Amygdala (tissue), 56 donors: ENCODE measurements around the gene SLC5A6.
"Not testable (repeated sequence)": the region's sequence is repeated elsewhere in the genome, so short reads cannot be mapped to it uniquely, and the experiment has no call there.

Source experiments
- DNase-seq, 56 donors: peaks; one replicate each; lab custom pipeline; 2025; lab: John Stamatoyannopoulos, UW

Gene SLC5A6

DNA sequence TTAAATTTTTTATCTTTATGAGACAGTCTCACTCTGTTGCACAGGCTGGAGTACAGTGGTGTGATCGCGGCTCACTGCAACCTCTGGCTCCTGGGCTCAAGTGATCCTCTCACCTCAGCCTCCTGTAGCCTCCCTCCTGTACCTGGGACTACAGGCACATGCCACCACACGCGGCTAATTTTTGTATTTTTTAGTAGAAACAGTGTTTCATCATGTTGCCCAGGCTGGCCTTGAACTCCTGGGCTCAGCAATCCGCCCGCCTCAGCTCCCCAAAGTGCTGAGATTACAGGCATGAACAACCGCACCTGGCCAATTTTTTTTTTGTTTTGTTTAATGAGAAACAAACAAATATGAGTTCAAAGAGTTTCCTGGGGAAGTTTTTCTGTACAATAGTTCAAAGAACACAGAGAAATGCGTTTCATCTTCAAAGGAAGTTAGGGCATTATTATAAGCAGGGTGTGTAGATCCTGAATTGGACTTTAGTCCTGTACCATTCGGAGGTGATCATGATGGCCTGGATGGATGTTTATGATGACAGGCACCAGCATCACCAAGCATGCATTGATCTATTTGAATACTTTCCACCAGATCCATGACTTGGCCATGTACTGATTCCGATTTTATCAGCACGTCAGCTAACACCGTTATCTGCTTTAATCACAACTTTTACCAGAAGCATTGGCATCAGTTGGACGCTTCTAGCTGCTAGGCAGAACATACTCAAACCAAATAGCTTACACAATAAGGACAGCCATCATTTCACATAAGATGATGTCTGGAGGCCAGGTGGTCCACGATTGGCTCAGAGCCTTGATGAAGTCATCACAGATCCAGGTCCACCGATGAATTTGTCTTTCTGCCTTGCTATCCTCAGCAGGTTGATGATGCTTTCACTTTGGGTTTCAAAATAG is 34.4 kb downstream of the SLC5A6 start:
- DNase-seq: no peak

DNA sequence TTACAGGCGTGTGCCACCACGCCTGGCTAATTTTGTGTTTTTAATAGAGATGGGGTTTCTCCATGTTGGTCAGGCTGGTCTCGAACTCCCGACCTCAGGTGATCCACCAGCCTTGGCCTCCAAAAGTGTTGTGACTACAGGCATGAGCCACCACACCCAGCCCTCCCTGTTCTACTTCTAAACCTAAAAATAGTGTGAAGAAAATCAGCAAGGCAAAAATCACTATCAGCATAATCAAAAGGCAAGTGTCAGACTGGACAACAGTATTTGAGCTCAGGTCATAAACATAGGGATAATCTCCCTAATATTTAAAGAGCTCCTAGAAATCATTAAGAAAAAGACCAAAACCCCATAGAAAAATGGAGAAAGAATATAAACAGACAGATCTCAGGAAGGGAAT is 36.3 kb downstream of the SLC5A6 start:
- not testable (repeated sequence) for DNase-seq

DNA sequence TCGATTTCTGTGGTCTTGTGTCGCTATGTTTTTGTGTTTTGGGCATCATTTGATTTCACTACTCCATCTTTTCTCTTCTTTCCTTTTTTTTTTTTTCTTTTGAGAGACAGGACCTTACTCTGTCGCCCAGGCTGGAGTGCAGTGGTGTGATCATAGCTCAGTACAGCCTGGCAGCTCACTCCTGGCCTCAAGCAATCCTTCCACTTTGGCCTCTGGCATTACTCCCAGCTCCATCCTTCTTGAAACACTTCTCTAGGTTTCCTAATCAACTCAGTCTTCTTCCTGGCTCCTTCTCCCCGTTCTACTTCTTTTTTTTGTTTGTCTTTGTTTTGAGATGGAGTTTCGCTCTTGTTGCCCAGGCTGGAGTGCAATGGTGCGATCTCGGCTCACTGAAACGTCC is 36.7 kb downstream of the SLC5A6 start:
- no peak for DNase-seq

DNA sequence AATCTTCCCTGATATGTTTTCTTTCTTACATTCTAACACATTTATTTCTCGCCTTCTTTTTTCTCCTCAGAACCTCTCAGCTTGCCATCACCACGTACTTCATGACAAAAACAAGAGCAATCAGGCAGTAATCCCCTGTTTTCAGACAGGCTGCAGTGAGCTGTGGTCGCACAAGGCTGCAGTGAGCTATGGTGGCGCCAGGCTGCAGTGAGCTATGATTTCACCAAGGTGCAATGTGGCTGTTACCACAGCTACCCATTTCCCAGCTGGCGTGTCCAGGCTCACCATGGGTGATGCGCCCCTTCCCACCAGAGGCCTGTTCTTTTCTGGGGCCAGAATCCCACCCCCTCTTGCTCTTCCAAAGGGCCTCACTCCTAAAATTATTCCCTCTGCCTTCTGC is 37.4 kb downstream of the SLC5A6 start:
- DNase-seq: no peak

DNA sequence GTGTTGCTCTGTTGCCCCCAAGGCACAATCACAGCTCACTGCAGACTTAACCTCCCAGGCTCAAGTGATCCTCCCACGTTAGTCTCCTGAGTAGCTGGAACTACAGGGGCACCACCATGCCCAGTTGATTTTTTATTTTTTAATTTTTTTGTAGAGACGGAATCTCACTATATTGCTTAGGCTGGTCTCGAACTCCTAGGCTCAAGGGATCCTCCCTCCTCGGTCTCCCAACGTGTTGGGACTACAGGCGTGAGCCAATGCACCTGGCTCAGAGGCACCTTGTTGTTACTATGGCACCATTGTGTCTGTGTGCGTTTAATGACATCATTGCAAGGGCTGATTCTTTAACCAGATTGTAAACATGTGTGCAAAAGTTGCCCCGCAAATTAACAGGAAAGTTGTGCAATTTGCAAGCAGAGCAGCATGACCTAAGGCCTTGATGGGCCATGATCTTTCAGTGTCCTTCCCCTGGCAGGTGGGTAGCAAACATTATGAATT is 40.7 kb downstream of the SLC5A6 start:
- no peak for DNase-seq

DNA sequence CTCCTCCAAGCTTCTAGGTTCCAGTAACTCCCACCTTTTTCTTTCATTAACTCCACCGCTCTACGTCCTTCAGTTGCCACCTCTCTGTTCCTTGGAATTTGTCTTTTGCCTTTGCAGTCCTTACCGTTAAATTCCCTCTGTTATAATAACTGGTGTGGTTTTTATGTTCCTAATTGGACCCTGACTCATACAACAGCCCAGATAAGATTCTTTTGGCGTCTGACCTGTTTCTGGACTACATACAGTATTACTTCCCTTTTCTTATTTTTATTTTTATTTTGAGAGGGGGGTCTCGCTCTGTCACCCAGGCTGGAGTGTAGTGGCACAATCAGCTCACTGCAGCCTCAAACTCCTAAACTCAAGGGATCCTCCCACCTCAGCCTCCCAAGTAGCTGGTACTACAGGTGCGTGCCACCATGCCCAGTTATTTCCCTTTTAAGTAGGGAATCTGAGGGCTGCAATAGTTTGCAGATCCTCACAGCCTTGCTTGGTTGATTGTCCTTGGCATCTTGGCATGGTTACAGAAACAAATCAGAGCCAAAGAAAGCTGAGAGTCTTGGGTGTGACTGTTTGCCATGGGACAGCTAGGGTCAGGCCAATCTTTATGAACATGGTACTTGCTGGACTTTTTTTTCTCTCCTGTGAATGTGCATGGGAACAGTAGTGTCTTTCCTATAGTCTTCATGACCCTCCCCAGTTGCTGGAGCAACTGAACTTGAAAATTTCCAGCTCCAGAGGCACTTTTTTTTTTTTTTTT is 41.3 kb downstream of the SLC5A6 start:
- no peak for DNase-seq

DNA sequence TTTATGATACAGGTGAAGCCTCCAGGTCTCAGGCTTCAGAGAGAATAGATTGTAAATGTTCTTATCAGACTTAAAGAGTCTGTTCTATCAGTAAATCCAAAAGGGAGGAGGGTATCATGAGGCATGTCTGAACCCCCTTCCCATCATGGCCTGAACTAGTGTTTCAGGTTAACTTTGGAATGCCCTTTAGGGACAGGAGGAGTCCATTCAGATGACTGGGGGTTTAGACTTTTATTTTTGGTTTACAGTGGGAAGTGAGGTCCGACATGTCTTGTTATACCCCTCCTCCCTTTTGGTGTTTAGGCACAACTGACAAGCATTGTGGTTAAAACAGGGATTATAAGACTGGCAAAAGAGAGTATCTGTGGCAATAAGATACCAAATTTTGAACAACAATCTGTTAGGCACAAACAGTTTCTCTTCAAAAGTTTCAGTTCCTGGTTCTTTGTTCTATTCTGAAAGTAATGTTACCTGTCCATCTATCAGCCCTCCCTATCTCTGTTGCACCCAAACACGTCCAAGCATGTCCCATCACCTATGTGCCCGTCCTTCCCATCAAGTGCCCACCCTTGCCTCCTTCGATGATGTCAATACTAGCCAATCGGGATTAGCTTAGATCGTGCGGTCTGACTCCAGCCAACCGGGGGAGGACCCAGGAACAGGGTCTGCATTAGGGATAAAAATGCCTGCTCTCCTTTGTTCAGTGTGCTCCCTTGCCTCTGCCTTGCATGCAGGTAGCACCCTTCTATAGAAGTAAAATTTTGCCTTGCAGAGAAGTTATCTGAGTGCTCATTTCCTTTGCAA is 46.9 kb downstream of the SLC5A6 start:
- no peak for DNase-seq

DNA sequence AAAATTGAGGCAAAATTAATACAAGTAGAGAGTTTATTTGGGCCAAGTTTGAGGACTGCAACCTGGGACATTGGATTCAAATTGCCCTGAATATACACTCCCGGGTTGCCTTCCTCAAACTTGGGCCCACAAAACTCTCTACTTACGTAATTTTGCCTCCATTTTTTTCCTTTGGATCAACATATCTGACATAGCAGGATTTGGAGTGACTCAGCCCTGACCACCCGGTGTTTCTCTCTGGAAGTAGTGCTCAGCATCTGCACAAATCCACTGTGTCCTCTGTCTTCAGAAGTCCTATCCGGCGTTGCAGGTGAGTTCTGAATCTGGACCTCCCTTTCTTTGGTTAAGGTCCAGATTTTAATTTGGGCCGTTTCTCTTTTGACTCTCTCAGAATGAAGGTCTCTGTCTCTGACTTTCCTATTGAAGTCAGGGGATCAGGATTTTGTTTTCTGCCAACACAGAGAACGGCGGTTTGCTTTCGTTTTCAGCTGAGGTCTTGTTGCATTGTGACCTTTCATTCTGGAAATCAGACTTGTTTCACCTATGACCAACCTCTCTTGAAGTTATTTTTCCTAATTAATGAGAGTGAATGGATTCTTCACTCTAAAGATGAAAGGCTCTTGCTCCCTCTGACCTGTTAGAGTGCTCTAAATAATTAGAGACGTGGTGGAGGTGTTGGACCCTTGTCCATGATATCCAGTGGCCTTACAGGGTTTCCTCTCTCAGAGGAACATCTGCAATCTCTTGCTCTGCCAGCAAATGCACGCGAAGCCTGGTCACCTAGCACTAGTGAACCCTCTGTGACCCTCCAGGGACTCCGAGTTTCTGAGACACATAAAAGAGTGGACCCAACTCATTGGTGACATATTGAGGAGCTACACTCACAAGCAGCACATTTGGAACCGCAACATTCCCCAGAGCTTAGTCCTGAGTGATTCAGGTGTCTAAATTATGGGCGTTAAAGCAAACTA is 49.6 kb downstream of the SLC5A6 start:
- DNase-seq: no peak

DNA sequence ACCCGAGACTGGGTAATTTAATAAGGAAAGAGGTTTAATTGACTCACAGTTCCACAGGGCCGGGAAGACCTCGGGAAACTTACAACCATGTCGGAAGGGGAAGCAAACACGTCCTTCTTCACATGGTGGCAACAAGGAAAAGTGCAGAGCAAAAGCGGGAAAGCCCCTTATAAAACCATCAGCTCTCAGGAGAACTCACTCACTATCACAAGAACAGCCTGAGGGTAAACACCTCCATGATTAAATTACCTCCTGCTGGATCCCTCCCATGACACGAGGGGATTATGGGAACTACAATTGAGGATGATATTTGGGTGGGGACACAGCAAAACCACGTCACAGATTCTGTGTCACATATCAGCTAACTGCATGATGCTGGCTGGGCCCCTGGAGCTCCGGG is 51.9 kb downstream of the SLC5A6 start:
- no peak for DNase-seq

DNA sequence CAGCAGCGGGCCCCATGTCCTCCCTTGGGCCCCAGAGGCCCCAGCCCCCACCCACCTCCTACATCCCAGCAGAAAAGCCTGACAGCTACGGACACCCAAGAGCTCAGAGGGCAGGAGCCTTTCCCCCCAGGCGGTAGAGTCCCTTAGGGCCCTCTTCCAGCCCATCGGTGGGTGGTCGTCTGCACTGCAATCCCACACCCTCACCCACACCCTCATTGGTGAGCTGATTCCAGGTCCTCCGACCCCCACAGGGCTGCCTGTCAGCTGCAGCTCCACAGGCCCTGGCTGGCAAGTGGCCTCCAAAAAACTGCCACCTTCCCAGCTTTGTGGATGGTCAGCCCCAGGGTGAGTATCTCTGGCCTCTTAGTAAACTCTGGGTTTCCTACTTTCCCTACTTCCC is 52.8 kb downstream of the SLC5A6 start:
- DNase-seq: no peak

DNA sequence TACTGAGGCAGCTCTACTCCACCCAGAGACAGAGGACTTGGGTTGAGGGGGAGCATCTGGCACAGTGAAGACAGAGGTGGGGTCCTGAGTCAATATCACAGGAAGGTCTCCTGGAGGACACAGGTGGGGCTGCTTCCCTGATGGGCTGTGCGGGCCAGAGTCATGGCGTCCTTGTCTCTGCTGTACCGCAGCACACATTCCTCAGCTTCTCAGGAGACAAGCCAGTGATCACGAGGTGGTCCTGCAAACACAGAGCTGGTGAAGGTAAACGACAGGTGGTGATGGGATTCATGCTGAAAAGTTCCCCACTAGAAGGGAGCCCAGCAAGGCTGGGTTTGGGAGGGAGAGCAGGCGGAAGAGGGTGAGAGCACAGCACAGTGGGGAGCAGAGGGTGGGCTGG is 53.6 kb downstream of the SLC5A6 start:
- no peak for DNase-seq

DNA sequence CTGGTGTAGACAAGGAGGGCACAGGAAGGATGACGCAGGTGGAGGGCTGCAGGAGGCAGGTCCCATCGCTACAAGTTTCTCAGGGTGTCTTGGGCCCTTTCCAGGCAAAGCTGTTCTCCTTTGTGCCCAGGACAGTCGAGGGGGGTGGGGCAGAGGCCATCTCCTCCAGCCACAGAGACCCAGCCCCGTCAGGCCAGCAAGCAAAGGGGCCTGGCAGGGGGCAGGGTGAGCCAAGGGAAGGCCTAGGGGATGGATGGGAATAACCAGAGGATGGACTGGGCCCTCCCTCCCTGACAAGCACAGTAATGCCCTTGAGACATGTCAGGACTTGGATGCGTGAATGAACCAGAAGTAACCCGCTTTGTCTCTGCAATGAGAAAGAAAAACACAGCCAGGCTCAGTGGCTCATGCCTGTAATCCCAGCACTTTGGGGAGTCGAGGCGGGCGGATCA is 57.0 kb downstream of the SLC5A6 start:
- no peak for DNase-seq

DNA sequence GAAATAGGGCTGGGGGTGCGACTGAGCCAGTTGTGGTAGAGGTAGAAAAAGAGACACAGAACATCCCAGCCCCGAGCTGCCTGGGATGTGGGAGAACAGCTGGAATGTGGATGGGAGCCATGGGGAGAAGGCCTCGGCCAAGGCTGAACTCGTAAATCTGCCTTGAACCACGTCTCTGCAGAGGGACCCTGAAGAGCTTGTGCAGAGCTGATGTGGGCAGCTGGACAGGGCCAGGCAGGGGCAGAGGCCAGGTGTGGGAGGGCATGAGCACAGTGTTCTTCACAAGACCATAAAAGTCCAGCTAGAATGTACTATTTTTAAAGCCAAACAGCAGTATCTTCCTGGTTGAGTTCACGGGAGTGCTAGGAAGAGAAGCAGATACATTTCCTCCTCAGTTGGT is 57.6 kb downstream of the SLC5A6 start:
- no peak for DNase-seq

DNA sequence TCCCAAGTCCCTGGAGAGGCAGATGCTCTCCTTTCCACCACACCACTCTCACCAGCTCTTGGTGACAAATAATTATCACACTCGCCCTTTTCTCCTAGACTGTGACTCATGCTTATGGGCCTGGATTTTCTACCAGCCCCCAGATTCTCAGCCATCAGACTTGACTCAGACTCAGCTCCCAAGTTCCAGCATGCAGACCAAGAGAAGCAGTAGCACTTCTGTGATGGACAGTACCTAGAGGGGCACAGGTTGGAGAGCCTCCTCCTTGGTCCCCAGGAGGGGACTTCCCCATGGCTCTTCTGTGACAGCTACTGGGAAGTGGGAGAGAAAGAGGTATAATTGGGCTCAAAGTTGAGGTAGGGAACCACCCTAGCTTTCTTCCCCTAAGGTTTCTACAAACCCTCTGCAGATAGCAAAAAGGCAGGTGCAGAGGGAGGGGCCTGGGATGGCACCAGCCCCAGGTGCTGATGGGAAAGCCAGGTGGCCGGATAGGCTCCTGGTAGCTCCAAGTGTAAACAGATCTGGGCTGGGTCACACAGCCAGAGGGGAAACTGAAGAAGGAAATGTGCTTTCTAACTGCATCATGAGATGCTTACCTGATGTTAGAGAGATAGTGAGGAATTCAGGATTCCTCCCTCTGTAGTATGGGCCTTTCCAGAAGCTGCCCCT is 59.1 kb downstream of the SLC5A6 start:
- peak in 3 of 56 donors; percentile 9 to 20 (median 19) for DNase-seq

DNA sequence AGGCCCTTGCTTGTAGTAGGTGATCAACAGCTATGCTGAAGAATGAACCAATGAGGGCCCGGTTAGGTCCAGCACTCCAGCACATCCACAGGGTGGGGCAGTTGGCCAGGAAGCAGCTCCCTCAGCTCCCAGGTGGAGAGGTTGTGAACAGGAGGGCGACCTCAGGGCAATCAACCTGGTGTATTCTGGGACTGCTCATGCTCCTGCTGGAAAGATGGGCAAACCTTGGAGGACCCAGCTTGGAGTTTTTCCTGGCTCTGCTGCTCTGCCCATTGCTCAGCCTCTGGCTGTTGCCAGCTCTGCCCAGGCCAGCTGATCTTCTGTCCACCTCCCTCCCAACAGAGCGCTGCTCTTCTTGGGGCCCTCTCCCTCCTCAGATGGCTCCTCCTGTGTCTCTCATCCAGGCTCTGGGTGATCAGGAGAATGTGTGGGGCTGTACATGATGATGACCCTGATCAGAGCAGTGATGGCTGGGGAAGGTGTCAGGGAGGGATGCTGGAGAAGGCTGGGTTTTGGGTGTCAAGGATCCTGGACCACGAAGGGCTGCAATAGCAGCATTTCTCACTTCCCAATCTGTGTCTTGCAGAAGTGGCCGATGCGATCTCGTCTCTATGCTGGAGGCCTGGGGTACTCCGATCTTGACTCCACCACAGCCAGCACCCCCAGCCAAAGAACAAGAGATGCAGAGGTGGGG is 59.8 kb downstream of the SLC5A6 start:
- no peak for DNase-seq

DNA sequence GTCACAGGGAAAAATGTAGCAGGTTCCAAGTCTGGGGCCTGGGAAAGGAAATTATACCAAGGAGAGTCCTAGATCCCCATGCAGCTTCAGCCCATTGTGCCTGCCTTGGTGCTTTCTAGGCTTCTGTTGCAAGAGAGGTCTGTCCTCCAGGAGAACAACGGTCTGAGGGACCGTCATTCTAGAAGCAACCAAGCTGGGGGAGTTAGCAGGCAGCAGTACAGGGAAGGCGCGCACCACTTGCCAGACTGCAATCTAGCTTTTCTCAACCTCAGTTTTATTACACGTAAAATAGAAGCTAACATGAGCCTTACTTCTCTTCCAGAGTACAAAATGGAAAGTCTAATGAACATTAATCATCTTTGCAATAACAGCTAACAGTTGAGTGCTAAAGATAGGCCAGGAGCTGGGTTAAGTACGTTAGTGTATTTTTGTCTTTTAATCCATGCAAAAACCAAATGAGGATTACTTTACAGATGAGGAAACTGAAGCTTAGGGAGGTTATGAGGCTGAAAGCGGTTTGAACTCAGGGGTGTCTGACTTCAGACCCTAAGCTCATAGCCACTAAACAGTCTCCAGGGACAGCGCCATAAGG is 61.3 kb downstream of the SLC5A6 start:
- peak in 3 of 56 donors; percentile 6 to 28 (median 10) for DNase-seq
